GM12873 (cell line): ENCODE results near the gene NDUFS6.

ENCODE experiments used
- CTCF ChIP-seq: IDR thresholded peaks from 2 replicates; pipeline ENCODE4 v1.5.1; 2012; ENCODE audit warnings: low read depth, mild to moderate bottlenecking, moderate library complexity, low read length, control low read depth; ENCODE audit not compliant: insufficient read depth; ENCODE audit errors: missing control alignments

NDUFS6 gene

GRCh38 chr5:1781107-1781506, 20.1 kb upstream of the NDUFS6 start:
- TF ChIP-seq CTCF, result no peak

- TF ChIP-seq CTCF, result no peak
Observed at GRCh38 chr5:1781726-1782384, 19.4 kb upstream of the NDUFS6 start.

- no peak for TF ChIP-seq CTCF
Observed at GRCh38 chr5:1782385-1783215, 18.6 kb upstream of the NDUFS6 start.

- TF ChIP-seq CTCF, result no peak
Observed at GRCh38 chr5:1783216-1783554, 18.0 kb upstream of the NDUFS6 start.

- TF ChIP-seq CTCF, result no peak
Observed at GRCh38 chr5:1784197-1785050, 16.8 kb upstream of the NDUFS6 start.

- no peak for TF ChIP-seq CTCF
Observed at GRCh38 chr5:1785062-1785461, 16.1 kb upstream of the NDUFS6 start.

- TF ChIP-seq CTCF, result no peak
Observed at GRCh38 chr5:1785984-1786383, 15.2 kb upstream of the NDUFS6 start.
